CD4-positive, alpha-beta T cell treated with Interleukin-10 for 1 hour (primary cell): ENCODE results near the gene PDZD2.
"Not testable (repeated sequence)": the region's sequence is repeated elsewhere in the genome, so short reads cannot be mapped to it uniquely, and the experiment has no call there.

Experiments
- DNase-seq: peaks from one replicate; pipeline ENCODE4 v3.0.0-alpha.2; 2020

PDZD2 gene

DNA sequence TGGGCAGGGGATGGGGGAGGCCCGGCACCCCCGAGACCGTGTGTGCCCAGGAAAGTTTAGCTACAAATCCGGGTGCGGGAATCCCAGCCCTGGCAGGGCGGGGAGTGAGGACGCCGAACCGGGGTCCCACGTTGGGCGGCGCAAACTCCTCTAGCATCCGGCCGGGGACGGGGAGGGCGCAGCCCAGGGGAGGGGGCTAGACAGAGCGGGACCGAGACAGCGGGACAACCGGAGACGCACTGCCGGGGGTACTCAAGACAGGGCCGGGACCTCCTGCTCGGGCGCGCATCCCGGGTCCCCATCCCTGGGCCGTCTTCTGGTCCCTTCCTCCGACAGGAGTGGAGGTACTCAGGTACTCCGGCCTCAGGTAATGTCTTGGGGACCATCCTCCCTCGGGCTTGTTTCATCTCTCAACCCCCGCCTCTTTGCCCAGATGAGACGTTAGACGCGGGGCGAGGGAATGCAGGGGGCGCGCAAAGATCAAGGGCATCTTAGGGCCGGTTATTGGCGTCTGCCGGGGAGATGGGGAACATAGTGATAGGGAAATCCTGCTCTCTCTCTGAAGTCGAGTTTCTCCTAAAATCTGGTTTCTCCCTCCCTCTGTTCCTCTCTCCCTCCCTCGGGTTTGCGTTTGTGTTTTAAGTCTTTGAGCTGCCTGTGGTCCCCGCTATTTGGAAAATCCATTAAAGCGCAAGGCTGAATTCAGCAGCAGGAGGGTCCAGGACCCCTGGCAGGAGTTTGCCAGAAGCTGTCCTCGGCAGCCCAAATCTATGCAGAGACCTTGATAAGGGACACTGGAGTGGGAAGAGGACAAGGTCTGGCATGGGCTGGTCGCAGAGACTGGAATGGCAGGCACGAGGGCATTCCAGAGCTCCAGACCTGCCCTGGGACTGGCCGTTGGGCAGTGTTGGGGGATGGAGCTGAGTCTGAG, 815 bp downstream of the PDZD2 start:
- DNase-seq, result no peak

DNA sequence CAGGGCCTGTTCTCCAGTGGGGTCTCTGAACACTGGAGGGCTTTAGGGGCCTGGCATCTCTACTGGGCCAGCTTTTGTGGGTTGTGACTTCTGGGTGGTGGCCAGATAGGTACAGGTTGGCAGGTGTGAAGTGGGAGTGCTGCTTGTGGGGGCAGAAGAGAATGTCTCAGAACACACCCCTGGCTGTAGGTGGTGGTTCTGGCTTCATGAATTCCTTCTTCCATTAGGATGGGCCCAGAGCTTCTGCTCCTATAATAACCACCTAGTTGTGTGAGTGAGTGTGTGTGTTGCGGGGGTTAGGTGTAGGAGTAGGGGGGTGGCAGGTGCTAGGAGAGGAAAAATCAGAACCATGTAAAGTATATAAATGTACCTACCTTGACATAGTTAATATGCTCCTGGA, 1.6 kb downstream of the PDZD2 start:
- DNase-seq, result no peak

DNA sequence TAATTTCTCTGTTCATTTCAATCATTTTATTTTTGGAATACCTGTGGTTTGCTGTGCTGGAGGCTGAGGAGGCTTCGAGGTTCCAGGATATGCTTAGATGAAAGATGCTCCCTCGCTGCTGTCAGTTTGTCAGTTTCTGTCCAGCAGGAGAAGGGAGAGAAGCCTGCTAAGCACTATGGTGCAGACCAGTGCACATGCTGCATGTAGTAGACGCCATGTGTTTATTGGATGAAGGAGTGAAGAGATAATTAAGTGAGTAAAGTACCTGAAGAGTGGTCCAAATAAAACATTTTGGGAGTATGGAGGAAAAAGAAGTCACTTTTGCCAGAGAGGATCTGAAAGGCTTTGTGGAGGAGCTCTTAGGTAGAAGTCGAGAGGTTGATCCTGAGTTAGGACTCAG, 2.1 kb downstream of the PDZD2 start:
- no peak for DNase-seq

DNA sequence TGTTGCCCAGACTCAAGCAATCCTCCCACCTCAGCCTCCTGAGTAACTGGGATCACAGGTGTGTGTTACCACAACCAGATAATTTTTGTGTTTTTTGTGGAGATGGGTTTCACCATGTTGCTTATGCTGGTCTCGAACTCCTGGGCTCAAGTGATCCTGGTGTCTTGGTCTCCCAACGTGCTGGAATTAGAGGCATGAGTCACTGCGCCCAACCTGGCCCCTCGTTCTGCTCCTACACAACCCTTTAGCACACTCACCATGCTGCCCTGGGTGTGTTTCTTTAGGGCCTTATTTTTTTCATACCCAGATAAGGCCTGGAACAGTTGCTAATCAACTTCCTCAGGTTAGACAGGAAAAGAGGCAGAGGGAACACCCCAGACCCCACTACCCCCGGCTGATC, 2.6 kb downstream of the PDZD2 start:
- no peak for DNase-seq

DNA sequence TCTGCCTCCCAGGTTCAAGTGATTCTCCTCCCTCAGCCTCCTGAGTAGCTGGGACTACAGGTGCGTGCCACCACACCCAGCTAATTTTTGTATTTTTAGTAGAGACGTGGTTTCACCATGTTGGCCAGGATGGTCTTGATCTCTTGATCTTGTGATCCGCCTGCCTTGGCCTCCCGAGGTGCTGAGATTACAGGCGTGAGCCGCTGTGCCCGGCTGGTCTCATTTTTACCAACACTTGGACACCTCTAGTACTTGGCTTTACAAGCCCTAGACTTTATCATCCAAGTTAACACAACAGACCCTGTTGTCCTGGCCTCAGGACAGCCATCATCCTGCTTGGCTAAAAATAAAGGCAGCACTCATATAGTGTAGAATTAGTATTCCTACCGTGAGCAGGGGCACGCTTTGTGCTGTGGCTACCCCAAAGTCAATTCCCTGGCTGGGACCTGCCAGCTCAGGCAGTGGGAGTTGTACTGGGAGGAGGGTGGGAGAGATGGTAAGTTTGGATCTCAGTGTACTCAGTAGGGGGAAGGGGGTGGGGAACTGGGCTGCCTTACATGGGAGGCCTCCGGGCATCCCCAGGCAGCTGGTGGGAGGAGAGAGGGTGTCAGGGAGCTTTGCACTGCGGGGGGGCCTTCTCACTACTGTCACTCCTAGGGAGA, 6.6 kb downstream of the PDZD2 start:
- no peak for DNase-seq

DNA sequence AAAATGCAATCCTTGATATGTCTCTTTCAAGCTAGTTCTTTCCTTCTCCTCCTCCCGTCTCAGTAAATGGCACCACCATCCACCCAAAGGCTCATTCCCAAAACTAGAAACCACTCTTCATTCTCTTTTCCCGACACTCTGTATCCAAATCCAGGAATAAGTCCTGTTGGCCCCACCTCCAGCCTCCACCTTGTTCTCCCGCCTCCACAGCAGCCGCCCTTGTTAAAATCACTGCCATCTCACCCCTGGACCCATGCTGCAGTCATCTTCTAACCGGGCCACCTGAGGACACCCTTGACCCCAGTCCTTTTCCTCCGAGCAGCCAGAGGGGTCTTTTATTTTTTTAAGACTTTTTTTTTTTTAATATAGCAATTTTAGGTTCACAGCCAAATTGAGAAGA, 9.4 kb downstream of the PDZD2 start:
- DNase-seq, result no peak

- no peak for DNase-seq
Observed at GRCh38 chr5:31651241-31651640, 12.3 kb downstream of the PDZD2 start.

DNA sequence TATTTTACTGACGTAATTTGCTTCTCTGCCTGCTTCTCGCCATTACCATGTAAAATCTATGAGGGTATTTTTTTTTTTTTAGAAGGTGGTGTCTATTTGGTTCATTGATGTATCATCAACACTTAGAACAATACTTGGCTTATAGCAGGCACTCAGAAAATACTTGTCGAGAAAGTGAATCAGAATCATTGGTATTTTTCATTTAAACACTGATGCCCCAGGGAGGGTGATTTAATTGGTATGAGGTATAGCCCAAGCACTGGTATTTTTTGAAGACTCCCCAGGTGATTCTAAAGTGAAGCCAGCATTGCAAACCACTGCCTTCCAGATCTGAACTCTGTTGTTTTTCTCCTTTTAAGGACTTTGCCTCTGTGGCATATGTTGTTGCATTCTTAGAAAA, 16.6 kb downstream of the PDZD2 start:
- DNase-seq, result no peak

- no peak for DNase-seq
Observed at GRCh38 chr5:31656806-31657205, 17.9 kb downstream of the PDZD2 start.

DNA sequence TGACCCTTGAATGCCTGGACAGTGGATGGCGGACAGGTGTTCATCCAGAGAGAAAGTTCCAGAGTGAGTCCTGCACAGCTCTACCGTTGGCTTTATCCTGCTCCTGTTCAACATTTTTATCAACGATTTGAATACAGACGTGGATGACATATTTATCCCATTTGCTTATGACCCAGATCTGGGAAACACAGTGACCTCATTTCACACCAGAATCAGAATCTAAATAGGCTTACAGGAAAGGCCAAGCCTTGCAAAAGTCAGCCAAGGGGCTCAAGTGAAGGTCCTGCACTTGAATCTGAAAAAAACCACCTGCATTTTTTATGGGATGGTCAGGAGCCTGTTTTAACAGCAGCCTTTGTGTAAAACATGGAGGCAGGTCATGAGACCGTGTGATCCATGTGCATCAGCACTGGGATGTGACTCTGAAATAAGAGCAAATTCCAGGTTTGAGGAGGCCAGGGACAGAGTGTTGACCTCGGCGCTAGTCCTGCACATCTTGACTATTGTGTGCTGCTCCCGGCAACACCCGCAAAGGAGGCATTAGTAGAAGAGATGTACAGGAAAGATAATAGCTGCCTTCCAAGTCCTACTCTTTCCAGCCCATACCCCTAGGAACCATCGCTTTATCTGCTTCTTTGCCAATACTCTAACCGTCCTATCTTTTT, 18.5 kb downstream of the PDZD2 start:
- DNase-seq, result no peak

- no peak for DNase-seq
Observed at GRCh38 chr5:31661257-31661656, 22.3 kb downstream of the PDZD2 start.

GRCh38 chr5:31663519-31663918, 24.6 kb downstream of the PDZD2 start:
- no peak for DNase-seq

DNA sequence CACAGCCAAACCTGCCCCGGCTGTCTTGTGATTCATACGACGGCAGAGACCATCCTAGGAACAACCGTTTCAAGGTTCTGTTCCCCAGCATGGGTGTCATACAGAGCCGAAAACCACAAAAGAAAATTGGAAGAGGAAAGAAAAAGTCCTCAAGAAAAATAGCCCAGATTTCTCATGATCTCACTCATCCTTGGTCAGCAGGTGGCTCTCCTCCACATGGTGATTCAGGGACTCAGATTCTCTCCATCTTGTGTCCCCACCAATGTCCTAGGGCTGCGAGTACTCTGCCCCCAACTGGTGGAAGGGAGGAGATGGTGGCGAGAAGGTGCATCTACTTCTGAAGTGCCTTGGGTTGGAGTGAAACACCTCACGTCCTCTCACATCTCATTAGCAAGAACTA, 25.6 kb downstream of the PDZD2 start:
- no peak for DNase-seq

DNA sequence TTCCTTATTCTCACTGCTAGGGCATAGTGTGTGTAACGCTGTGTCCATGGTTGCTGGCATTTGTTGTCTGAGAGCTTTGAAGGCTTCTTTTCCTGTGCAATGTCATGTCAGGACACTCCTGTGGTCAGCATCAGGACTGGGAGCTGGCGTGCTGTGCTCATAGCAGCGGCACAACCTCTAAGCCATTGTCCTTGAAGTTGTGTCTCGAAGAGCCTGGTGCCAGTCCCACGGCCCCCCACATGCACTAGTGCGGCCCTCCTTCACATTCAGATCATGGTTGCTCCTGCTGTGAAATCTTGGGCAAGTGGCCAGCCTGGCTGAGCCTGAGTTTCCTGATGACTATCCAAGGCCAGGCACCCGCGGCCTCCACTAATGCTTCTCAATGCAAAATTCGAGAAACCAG, 32.4 kb downstream of the PDZD2 start:
- DNase-seq, result no peak

DNA sequence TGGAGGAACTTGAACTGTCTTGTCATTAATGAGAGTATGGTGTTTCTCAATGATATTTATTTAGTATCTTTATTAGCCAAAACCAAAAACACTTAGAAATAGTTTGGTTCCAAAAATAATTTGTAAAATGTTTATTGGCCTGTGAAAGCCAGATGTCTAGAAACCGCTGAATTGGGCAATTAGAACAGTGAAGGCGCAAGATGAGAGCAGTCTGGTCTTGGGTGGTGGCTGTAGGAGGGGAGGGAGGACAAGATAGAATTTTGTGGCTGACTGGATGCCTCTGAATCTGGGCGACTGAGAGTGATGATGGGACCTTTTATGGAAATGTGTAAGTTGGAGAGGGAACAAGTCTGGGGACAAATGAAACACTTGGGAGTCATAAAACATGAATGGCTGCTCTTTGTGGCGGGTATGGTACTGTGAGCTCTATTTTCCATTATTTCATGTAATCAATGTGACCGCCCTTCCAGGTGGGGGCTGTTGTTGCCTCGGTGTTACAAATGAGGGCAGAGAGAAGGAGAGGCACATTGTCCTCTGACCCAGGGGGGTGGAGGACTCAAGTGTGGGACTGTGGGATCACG, 35.5 kb downstream of the PDZD2 start:
- DNase-seq, result no peak

DNA sequence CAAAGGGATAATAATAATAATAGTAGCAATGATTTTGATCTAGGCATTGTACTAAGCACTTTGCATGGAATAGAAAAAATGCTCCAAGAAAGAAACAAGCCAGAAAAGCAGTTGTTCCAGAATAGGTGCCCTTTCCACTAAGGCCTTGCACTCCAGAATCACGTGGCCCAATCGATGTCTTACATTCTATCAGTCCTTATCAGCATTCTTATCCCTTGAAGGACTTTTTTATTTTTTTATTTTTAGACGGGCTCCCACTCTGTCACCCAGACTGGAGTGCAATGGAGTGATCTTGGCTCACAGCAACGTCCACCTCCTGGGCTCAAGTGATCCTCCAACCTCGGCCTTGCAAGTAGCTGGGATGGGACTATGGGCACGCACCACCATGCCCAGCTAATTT, 36.5 kb downstream of the PDZD2 start:
- no peak for DNase-seq

GRCh38 chr5:31678180-31678579, 39.2 kb downstream of the PDZD2 start:
- DNase-seq, result no peak

DNA sequence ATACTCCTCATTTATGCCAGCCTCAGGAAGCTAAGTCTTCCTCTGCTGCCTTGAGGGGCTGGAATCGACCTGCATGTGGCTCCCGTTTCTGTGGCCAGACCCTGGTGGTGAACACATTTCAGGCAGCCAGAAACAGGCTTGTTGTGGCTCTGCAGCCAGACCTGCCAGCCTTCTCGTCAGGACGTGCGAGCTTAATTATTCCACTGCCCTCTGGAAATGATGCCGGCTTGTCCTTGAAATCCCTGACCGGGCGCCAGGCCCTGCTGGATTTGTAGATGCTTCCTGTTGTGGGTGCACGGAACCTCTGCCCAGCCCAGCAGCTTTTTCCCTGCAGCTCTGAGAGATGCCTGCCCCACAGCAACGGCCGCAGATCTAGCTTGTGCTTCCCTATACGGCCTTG, 41.6 kb downstream of the PDZD2 start:
- DNase-seq, result no peak

DNA sequence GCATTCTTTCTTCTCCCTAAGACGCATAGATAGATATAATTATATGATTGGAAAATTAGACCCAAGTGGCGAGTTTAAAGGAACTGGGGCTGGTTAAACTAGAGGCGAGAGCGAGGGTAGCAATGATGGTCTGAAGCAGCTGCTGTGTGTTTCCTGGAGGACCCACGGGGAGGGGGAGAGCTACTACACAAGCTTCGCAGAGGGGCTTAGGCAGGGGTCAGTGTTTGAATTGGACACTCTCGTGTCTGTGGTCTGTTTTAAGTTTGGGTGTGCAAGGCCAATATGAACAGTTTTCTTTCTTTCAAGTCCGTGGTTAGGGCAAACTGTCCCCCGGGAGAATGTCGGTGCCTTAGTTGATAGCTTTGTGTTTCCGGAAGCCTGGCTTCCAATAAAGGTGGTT, 43.1 kb downstream of the PDZD2 start:
- no peak for DNase-seq

GRCh38 chr5:31682851-31683250, 43.9 kb downstream of the PDZD2 start:
- no peak for DNase-seq

- no peak for DNase-seq
Observed at GRCh38 chr5:31688515-31689092, 49.7 kb downstream of the PDZD2 start.

DNA sequence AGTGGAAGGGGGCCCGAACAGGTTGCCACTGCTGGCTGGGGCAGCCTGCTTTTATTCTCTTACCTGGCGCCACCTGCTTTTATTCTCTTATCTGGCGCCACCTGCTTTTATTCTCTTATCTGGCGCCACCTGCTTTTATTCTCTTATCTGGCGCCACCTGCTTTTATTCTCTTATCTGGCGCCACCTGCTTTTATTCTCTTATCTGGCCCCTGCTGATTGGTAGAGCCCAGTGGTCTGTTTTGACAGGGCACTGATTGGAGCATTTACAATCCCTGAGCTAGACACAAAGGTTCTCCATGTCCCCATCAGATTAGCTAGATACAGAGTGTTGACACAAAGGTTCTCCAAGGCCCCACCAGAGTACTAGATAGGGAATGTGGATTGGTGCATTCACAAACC, 52.5 kb downstream of the PDZD2 start:
- not testable (repeated sequence) for DNase-seq

DNA sequence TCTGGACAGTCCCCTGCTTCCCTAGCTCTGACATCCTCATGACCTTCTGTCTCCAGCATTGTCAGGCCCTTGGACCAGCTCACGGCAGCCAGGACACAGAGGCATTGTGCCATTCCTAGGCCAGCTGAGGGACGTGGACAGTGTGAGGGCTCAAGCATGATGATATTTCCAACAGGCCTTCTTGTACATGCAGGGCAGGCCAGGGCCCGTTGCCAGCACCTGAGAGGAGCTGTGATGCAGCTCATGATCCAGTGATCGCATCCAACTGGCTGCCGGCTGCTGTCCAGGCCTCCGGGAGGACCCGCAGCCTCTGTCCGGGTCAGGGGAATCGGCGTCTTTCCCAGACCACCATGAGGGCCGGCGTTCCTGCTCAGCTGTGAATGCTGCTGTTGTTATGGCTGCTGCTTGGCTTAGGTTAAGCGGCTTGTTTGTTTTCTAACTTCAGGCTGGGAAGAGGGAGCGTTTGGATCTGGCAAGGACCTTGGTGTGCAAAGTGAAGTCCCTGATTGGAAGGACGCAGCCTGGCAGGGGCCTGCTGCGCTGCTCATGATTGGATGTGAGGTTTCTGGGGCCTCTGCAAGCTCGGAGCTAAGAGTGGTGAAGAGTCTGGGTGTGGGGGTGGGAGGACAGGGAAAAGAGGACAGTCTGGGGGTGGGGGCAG, 53.8 kb downstream of the PDZD2 start:
- DNase-seq, result no peak
